GM18517 (cell line): ENCODE measurements around the gene SLC36A3.
"Not testable (repeated sequence)": the region's sequence is repeated elsewhere in the genome, so short reads cannot be mapped to it uniquely, and the experiment has no call there.

Experiments
- ATAC-seq: cut with Tn5 transposase; IDR thresholded peaks from one replicate; pipeline ENCODE4 v1.9.1; 2021; ENCODE audit warnings: mild to moderate bottlenecking, moderate library complexity; ENCODE audit not compliant: unreplicated experiment

Gene SLC36A3

GRCh38 chr5:151303666-151304065, at the start of gene SLC36A3:
Gene SLC36A3 (minus strand): TSS chr5:151303766. CDS start chr5:151303354, 412 bp downstream.
- no peak for ATAC-seq

GRCh38 chr5:151351671-151352070, 48.1 kb upstream of the SLC36A3 start:
- no peak for ATAC-seq

GRCh38 chr5:151348789-151349188, 45.2 kb upstream of the SLC36A3 start:
- ATAC-seq: no peak

GRCh38 chr5:151347369-151347768, 43.8 kb upstream of the SLC36A3 start, which contains the start of gene SLC36A2:
Gene SLC36A2 (minus strand): TSS chr5:151347559. CDS start chr5:151347460, 99 bp downstream.
- no peak for ATAC-seq

GRCh38 chr5:151345808-151346478, 42.4 kb upstream of the SLC36A3 start:
- no peak for ATAC-seq

GRCh38 chr5:151345187-151345807, 41.7 kb upstream of the SLC36A3 start:
- no peak for ATAC-seq

- ATAC-seq: no peak
Measured at GRCh38 chr5:151344088-151344487, 40.5 kb upstream of the SLC36A3 start.

GRCh38 chr5:151340004-151340403, 36.4 kb upstream of the SLC36A3 start:
- ATAC-seq: no peak

- no peak for ATAC-seq
Measured at GRCh38 chr5:151338734-151339133, 35.2 kb upstream of the SLC36A3 start.

GRCh38 chr5:151332857-151333256, 29.3 kb upstream of the SLC36A3 start:
- no peak for ATAC-seq

GRCh38 chr5:151328734-151329133, 25.2 kb upstream of the SLC36A3 start:
- ATAC-seq: no peak

- no peak for ATAC-seq
Measured at GRCh38 chr5:151327585-151327984, 24.0 kb upstream of the SLC36A3 start.

- no peak for ATAC-seq
Measured at GRCh38 chr5:151326266-151326665, 22.7 kb upstream of the SLC36A3 start.

GRCh38 chr5:151320481-151320880, 16.9 kb upstream of the SLC36A3 start:
- ATAC-seq: no peak

- peak; percentile 76 for ATAC-seq
Measured at GRCh38 chr5:151318850-151319732, 15.5 kb upstream of the SLC36A3 start.

- no peak for ATAC-seq
Measured at GRCh38 chr5:151317871-151318270, 14.3 kb upstream of the SLC36A3 start.

GRCh38 chr5:151315998-151316597, 12.5 kb upstream of the SLC36A3 start:
- peak; percentile 59 for ATAC-seq

- ATAC-seq: no peak
Measured at GRCh38 chr5:151313357-151313756, 9.8 kb upstream of the SLC36A3 start.

GRCh38 chr5:151312756-151313324, 9.3 kb upstream of the SLC36A3 start:
- ATAC-seq: no peak

- ATAC-seq: no peak
Measured at GRCh38 chr5:151310932-151311331, 7.4 kb upstream of the SLC36A3 start.

GRCh38 chr5:151309821-151310220, 6.3 kb upstream of the SLC36A3 start:
- not testable (repeated sequence) for ATAC-seq
